ENCODE data around the gene C22orf39.

Gene C22orf39

DNA sequence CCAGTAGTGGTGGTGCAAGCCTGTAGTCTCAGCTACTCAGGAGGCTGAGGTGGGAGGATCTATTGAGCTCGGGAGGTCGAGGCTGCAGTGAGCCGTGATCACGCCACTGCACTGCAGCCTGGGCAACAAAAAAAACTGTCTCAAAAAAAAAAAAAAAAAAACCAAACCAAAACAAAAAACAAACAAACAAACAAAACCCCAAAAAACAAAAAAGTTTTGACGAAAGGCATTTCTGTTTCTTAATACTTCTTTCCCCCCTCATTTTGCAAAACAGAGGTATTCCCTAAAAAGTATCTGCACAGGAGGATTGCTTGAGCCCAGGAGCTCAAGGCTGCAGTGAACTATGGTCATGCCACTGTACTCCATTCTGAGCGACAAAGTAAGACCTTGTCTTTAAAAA is 27.2 kb downstream of the C22orf39 start:
- H3K27me3 ChIP-seq (ENCODE audit: control insufficient read depth, insufficient read depth, low read length): no peaks in the 10 kb centered on the region
- no peak overlapping the region for H3K4me2 ChIP-seq (ENCODE audit: low read length)
- H3K4me1 ChIP-seq: no peaks in the 10 kb centered on the region
- H3K4me3 ChIP-seq (ENCODE audit: low read depth, low read length): no peak overlapping the region
- no peaks in the 10 kb centered on the region for H3K9me3 ChIP-seq (ENCODE audit: control insufficient read depth, low read length)
- H3K79me2 ChIP-seq: peaks cover 23% of the 10 kb centered on the region
- H3K36me3 ChIP-seq (ENCODE audit: control insufficient read depth, insufficient read depth, low read length): no peaks in the 10 kb centered on the region
- TF ChIP-seq, protein P1, sequence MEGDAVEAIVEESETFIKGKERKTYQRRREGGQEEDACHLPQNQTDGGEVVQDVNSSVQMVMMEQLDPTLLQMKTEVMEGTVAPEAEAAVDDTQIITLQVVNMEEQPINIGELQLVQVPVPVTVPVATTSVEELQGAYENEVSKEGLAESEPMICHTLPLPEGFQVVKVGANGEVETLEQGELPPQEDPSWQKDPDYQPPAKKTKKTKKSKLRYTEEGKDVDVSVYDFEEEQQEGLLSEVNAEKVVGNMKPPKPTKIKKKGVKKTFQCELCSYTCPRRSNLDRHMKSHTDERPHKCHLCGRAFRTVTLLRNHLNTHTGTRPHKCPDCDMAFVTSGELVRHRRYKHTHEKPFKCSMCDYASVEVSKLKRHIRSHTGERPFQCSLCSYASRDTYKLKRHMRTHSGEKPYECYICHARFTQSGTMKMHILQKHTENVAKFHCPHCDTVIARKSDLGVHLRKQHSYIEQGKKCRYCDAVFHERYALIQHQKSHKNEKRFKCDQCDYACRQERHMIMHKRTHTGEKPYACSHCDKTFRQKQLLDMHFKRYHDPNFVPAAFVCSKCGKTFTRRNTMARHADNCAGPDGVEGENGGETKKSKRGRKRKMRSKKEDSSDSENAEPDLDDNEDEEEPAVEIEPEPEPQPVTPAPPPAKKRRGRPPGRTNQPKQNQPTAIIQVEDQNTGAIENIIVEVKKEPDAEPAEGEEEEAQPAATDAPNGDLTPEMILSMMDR (IDR thresholded peaks at IDR 0.05): no peak
- H3K9ac ChIP-seq: no peak overlapping the region
- no peak overlapping the region for H2AFZ ChIP-seq
- no peak overlapping the region for H3K27ac ChIP-seq

DNA sequence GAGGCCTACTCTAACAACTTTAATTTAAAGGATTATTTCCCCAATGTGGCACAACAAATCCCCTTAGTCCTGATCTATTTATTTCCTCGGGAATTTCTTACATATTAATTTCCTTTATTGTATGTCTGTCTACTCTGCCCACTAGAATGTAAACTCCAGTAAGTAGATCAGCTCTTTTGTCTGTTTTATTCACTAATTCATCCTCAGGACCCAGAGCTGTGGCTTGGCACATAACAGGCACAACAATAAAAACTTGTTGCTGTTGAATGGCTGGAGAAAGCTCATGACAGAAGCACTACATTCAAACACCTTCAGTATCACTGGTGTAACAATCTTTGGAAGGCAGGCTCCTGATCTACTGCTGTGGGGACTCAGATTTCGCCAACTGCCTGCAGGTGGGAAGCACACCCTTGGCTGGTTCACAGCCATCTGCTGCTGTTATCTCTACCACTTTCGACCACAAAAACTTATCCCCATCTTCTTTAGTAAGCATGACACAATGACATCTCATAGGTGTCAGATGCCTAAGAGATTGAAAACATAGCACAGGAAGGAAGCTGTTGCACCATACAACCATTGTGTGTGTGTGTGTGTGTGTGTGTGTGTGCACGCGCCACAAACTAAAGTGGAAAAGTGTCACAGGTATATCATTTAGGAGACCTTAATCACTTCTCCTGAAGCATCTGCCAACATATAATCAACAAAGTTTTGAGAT is 27.9 kb downstream of the C22orf39 start:
- Histone ChIP-seq H3K4me3 (ENCODE audit: low read depth, low read length) (no peak overlapping the region), H2AFZ (no peak overlapping the region), H3K4me1 (no peaks in the 10 kb centered on the region), H3K27me3 (ENCODE audit: control insufficient read depth, insufficient read depth, low read length) (no peaks in the 10 kb centered on the region), H3K9ac (no peak overlapping the region), H3K79me2 (peaks cover 20% of the 10 kb centered on the region), H3K36me3 (ENCODE audit: control insufficient read depth, insufficient read depth, low read length) (no peaks in the 10 kb centered on the region), H3K4me2 (ENCODE audit: low read length) (no peak overlapping the region), H3K9me3 (ENCODE audit: control insufficient read depth, low read length) (no peaks in the 10 kb centered on the region), H3K27ac (no peak overlapping the region)
- TF ChIP-seq, protein P1 (IDR thresholded peaks at IDR 0.05): no peak

DNA sequence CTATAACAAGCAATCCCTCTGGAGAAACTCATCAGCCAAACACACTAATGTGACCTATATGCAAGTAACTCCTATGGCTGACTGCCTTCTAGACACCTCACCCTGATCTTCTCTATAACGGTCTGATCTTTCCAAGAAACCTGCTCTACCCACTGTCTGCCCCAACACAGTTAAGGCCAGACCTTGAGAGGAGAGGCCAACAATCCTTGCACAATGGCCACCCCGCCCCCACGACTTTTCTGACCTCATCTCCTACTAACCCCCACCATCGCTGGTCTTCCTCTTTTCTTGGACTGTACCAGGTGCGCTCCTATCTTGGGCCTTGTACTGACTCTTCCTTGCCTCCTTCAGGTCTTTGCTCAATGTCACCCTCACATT is 28.4 kb downstream of the C22orf39 start:
- Histone ChIP-seq H3K27ac (no peak overlapping the region), H3K9ac (no peak overlapping the region), H3K36me3 (ENCODE audit: control insufficient read depth, insufficient read depth, low read length) (no peaks in the 10 kb centered on the region), H3K79me2 (peaks cover 21% of the 10 kb centered on the region), H3K4me2 (ENCODE audit: low read length) (no peak overlapping the region), H3K4me1 (no peaks in the 10 kb centered on the region), H3K9me3 (ENCODE audit: control insufficient read depth, low read length) (no peaks in the 10 kb centered on the region), H3K27me3 (ENCODE audit: control insufficient read depth, insufficient read depth, low read length) (no peaks in the 10 kb centered on the region), H2AFZ (no peak overlapping the region), H3K4me3 (ENCODE audit: low read depth, low read length) (no peak overlapping the region)
- TF ChIP-seq, protein P1 (IDR thresholded peaks at IDR 0.05): no peak

DNA sequence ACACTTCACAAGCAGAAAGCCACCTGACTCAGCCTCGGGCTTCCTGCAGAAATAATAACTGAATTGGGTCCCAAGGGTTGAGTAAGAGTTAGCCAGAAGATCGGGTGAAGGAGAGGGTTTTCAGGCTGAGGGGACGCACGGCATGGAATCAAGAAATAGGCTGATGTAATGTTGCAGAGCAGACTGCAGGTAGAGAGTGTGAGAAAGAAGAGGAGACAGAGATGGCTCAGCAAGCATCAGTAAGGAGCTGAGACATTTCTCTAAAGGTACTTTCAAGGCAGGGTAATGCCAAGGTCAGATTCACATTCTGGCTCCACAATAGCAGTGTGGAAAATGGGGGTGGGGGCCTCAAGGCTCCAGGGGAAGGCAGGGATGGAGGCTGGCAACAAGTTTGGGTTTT is 34.6 kb downstream of the C22orf39 start:
- H3K27ac ChIP-seq: no peak overlapping the region

More for the DNA sequence above, 34.6 kb downstream of the C22orf39 start:
- Histone ChIP-seq H3K27me3 (ENCODE audit: control insufficient read depth, insufficient read depth, low read length) (no peaks in the 10 kb centered on the region), H3K79me2 (peaks cover 18% of the 10 kb centered on the region), H3K4me3 (ENCODE audit: low read depth, low read length) (no peak overlapping the region), H3K9me3 (ENCODE audit: control insufficient read depth, low read length) (no peaks in the 10 kb centered on the region), H2AFZ (no peak overlapping the region), H3K9ac (no peak overlapping the region), H3K4me1 (peaks cover 3% of the 10 kb centered on the region), H3K4me2 (ENCODE audit: low read length) (no peak overlapping the region), H3K36me3 (ENCODE audit: control insufficient read depth, insufficient read depth, low read length) (no peaks in the 10 kb centered on the region)
- TF ChIP-seq, protein P1 (IDR thresholded peaks at IDR 0.05): no peak
